GM19035 (cell line): ENCODE data around the gene SMC3.

Experiments used
- ATAC-seq: cut with Tn5 transposase; IDR thresholded peaks from one replicate; pipeline ENCODE4 v1.9.1; 2021; ENCODE audit not compliant: unreplicated experiment

Gene SMC3

DNA sequence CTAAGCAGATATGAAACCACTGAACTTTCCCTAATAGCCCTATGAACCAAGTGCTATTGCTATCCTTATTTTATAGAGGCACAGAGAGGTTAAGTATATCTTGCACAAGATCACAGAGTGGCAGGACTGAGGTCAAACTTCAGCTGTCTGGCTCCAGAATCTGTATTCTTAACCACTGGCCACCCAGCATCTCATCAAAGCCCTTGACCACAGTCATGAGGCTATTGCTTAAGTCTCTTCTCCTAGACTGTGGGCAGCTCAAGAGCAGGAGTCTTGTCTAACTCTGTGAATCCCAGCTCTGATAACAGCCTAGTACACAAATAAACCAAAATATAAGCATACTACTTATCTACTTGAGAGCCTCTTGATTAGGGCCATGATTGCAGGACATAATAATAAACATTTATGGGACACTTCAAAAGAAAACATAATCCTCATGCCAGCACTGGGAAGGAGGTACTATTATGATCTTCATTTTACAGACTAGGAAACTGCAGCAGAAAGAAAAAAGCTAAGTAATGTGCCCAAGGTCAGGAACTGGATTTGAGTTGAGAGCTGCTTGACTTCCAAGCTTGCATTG is 22.4 kb upstream of the SMC3 start:
- no peak for ATAC-seq

DNA sequence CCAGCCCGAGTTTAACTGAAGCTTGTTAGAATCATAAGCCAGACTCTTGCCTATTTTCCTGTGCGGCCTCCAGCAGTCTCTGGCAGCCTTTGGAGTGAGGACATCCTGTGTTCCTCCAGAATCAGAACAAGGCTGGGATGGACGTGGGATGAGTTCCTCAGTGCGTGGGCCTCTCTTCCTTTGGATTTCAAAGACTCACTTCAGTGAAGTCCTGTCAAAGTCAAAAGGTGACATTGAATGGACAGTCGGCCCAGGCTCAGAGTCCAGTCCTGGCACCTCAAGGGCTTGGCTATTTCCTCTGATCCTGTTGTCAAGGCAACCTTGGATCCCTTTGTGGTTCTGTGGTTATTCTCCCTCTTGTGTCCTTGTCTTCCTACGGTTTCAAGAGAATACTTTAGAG is 21.4 kb upstream of the SMC3 start:
- no peak for ATAC-seq

DNA sequence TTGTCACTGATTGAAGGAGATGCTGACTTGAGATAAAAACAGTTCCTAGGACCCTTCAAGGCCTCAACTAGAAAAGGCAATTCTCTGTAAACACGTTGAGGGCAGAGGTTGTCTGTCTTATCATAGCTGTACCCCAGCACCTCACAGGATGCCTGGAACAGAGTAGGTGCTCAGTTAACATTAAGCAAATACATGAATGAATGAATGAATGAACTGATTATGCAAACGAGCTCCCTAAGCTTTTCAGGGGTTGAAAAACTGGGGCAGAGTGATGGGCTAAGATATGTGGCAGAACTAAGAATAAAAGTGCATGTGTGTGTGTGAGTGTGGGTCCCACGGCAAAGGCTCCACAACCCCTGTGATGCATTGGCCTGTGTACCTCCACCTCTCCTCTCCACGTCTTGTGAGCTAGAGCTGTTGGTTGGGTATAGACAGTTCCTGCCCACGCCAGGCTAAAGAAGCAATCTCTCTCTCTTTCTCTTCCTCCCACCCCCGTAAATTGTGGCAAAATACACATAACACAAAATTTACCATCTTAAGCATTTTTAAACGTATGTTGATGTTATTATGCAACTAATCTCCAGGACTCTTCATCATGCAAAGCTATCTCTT is 20.9 kb upstream of the SMC3 start:
- no peak for ATAC-seq

DNA sequence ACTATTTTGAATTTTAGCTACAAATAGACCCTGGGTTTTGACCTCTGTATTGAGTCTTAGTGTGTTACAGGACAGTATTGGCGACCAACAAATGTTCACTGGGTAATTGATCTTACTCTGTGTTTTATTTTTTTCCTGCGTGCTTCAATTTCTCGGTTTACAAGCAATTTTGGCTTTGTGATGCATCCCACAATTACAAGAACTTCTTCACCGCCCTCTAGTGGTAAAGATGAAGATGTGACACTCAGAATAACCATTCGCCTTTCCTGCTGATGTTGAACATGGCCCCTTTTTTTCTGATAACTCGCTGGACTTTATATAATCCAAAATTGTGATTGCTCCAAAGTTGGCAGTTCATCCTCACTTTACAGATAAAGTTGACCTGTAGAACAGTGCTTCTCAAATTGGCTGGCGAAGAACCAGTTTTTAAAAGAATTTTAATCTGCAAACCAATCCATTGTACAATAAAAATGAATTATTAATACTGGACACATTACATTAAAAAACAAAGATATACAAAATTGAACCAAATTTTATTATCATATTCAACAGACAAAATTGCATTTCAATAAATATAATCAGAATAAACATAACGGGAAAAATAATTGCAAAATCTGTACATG is 20.2 kb upstream of the SMC3 start:
- no peak for ATAC-seq

DNA sequence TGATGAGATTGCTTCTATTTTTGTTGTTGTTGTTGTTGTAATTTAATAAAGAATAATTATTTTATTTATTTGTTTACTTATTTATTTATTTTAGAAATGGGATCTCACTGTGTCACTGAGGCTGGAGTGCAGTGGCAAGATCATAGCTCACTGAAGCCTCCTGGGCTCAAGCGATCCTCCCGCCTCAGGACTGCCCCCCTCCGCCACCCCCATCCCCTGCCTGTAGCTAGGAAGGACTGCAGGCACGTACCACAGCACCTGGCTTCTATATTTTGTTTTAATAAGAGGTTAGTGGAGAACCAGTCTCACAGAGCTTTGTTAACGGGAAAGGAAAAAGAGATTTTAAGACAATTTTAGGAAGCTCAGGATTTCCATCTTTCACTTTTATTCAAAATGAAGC is 19.5 kb upstream of the SMC3 start:
- ATAC-seq: no peak

- no peak for ATAC-seq
Observed at GRCh38 chr10:110549211-110549610, 18.3 kb upstream of the SMC3 start.

- no peak for ATAC-seq
Observed at GRCh38 chr10:110553905-110554304, 13.6 kb upstream of the SMC3 start.

GRCh38 chr10:110556296-110556695 is 11.2 kb upstream of the SMC3 start:
- ATAC-seq: no peak

GRCh38 chr10:110556969-110557601 is 10.4 kb upstream of the SMC3 start:
- ATAC-seq: peak; percentile 82

DNA sequence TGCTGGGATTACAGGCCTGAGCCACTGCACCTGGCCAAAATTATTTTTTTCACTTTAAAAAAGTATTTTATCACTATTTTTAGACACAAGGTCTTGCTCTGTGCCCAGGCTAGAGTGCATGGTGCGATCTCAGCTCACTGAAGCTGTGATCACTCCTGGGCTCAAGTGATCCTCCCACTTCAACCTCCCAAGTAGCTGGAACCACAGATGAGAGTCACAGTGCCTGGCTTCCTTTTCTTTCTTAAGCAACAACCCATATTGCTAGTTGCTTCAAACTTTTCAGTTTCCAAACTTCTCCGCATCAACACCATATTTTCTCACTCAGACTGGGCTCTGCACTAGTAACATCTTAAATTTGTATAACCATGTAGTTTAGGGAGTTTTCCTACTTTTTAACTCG is 9.5 kb upstream of the SMC3 start:
- no peak for ATAC-seq

GRCh38 chr10:110560012-110560411 is 7.5 kb upstream of the SMC3 start:
- ATAC-seq: no peak

DNA sequence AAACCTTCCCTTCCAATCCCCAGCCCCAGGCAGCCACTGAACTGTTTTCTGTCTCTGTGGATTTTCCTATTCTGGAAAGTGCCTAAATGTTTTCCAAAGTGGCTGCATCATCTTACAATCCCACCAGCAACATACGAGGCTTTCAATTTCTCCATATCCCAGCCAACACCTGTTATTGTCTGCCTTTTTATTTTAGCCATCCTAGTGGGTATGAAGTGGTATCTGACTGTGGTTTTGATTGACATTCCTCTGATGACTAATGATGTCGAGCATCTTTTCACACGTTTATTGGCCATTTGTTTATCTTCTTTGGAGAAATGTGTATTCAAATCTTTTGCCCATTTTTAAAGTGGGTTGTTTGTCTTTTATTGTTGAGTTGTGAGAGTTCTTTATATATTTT is 6.2 kb upstream of the SMC3 start:
- no peak for ATAC-seq

- ATAC-seq: no peak
Observed at GRCh38 chr10:110562348-110562747, 5.1 kb upstream of the SMC3 start.

DNA sequence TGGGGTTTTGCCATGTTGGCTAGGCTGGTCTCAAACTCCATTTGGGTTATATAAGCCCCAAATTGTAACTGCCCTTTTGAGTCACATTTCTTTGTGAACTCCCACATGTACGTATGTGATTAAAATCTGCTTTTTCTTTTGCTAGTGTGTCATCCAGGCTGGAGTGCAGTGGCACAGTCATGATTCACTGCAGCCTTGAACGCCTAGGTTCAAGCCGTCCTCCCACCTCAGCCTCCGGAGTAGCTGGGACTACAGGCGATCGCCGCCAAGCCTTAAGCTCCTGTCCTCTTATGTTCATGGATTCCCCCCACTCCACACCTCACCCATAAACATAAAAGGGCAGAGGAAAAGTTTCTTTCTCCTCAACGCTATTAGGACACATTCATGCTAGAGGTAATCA is 4.4 kb upstream of the SMC3 start:
- no peak for ATAC-seq

- no peak for ATAC-seq
Observed at GRCh38 chr10:110566472-110567200, 859 bp upstream of the SMC3 start.

GRCh38 chr10:110568055-110568735 is 700 bp downstream of the SMC3 start:
- ATAC-seq: peak; percentile 31

DNA sequence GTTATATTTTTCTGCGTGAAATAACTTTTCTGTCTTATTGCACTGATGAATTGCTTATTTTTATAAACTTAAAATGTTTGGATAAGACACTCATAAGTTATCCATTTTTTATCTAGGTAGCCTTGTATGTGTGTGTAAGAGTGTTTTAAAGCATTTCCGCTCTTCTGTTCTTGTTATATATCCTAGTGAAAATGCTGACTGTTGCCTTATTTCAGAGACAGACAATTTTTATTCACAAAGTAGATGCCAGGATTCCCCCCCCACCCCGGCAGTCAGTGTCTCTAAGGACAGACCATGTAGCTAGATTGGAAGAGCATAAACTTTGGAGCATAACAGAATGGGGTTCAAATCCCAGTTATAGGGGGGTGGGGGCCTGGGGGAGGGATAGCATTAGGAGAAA is 1.6 kb downstream of the SMC3 start:
- no peak for ATAC-seq

GRCh38 chr10:110569736-110570135 is 2.2 kb downstream of the SMC3 start:
- no peak for ATAC-seq

DNA sequence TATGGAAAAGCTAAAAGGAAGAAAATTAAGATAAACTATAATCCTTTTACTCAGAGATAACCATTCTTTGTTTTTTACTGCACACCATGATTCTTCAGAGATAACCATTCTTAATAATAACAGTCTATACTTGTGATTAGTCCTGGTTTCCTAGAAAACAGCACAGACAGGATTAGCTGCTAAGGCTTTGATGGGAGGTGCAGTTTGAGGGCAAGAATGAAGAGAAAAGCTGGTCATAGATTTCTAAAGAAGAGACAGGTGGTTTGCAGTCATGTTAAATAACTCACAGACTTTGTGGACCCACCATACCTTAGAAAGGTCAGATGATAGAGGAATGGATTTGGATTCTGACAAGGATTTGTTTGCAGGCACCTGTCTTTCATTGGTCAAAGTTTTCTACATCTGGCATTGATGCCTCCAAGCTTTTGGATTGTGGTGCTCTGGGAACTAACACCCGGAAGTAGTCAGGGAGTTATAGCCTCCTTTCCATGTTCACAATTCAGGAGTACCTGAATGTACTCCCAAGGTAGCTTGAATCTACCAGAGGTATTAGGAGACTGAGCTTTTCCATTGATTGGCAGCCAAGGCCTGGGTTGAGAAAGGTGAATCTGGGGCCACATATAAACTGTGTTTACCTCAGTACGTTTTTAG is 3.7 kb downstream of the SMC3 start:
- ATAC-seq: no peak

DNA sequence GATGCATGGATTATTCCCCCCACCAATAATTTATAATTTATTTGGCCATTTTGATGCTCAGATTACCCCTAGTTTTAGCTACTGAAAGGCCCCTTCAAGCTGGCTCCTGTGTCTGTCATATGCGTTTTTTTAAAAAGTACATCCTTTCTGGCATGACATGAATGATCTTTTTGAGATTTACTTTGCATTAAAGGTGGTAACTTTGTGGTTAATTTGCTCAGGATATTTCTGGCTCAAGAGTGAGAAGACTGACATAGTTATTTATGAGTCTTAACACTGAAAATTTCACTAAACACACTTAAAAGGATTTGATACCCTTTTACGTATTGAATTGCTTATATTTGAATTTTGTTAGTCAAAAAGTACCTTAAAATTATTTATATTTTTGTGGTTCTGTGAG is 5.4 kb downstream of the SMC3 start:
- ATAC-seq: no peak

DNA sequence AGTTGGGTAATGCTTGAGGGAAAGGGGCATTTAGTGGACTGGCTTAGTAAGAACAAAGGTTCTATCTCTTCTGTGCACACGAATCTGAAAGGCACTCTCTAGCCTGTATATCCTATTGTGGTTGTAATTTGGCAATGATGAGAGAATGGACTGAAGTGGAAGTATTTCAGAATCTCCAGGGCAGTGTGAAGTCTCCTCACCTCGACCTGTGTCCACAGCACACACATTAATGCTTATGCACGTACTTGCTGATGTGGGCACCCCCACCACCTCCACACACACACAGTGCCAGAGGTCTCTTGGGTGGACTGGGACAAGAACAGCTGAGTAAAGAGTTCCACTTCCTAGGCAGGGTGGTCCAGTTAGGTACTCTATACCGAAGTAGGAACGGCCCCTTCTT is 6.9 kb downstream of the SMC3 start:
- no peak for ATAC-seq
